Retinal pigment epithelial cell (primary cell): ENCODE results near the gene KCNE3.
A peak's percentile ranks its signal among the peaks of the same experiment; 100 is the strongest.

Experiments
- DNase-seq: peaks from one replicate; pipeline ENCODE4 v3.0.0-alpha.2; 2010; ENCODE audit warnings: low read depth
- H3K4me3 ChIP-seq: 2 replicates; pipeline ENCODE4 v1.5.1; 2011; ENCODE audit warnings: mild to moderate bottlenecking, low read length, control low read depth, moderate library complexity
- TF ChIP-seq, protein P1 (sequence below): conservative IDR thresholded peaks from 2 replicates; pipeline ENCODE4 v1.5.1; 2011; ENCODE audit warnings: low read depth, low read length, control low read depth, inconsistent platforms

Gene KCNE3

DNA sequence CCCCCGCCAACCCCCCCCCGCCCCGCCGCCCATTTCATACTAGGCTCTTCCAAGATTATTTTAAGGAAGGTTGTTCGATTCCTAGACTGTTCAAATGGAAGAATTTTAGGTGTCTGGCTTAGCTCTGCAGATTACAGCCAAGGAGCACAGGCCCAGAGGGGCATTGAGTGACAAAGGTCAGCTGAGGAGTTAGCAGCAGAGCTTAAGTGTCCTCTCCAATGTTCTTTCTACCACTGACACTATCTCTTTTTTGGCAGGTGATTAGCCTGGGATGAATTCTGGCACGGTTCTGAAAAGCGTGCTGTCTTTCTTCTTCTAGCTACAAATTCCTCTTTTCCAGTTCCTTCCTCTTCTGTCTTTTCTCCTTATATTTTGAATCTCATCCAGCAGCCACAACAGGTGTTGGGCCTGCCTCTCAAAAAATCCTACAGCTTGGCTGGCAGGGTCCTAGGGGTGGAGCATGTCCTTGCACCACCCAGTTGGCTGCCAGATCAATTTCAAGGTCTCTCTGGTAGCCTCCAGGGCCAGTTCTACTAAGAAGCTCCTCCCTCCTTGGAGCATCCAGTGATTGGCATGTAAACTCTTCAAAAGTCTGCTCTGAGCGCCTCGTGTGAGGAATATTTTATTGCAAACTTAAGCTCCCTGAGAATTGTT is 23.0 kb downstream of the KCNE3 start:
- DNase-seq = no peak
- TF ChIP-seq, protein P1, sequence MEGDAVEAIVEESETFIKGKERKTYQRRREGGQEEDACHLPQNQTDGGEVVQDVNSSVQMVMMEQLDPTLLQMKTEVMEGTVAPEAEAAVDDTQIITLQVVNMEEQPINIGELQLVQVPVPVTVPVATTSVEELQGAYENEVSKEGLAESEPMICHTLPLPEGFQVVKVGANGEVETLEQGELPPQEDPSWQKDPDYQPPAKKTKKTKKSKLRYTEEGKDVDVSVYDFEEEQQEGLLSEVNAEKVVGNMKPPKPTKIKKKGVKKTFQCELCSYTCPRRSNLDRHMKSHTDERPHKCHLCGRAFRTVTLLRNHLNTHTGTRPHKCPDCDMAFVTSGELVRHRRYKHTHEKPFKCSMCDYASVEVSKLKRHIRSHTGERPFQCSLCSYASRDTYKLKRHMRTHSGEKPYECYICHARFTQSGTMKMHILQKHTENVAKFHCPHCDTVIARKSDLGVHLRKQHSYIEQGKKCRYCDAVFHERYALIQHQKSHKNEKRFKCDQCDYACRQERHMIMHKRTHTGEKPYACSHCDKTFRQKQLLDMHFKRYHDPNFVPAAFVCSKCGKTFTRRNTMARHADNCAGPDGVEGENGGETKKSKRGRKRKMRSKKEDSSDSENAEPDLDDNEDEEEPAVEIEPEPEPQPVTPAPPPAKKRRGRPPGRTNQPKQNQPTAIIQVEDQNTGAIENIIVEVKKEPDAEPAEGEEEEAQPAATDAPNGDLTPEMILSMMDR = no peak

DNA sequence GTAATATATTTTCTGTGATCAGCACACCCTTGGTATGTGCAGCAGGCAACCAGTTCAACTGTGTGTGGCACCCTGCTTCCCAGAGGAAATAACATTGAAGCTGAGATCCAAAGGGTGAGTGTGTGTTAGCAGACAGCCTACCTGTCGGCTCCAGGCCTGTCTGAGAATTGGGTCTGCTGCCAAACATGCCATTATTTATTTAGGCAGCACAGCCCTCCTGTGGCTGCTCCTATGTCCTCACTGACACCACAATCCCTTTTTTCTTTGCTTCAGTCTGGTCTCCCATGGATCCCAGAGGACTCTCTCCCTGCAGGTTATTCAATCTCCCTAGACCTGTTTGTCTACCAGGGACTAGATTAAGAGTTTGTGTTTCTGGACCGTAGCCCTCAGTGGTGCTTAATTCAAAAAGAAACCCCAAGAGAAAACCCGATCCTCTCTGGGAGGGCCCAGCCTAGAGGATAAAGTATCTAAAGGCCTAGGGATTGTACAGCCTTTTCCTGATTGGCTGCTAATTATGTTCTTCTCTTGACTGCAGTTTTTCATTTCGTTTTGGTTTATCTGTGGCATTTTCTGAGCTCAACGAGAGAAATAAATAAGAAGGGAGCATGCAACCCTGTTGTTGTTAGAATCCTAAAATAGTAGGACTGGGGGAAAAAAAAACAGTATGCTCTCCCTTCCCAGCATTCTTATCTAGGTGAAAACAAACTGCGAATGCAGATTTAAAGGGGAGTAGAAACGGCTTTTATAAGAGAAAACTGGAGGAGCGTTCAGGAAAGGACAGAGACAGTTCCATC is 24.1 kb downstream of the KCNE3 start:
- no peak for DNase-seq
- no peak overlapping the region for H3K4me3 ChIP-seq

More for the DNA sequence above, 23.0 kb downstream of the KCNE3 start:
- H3K4me3 ChIP-seq = no peak overlapping the region

GRCh38 chr11:74442636-74443035 is 24.7 kb downstream of the KCNE3 start:
- TF ChIP-seq, protein P1 = no peak
- H3K4me3 ChIP-seq = no peak overlapping the region
- DNase-seq = no peak

More for the DNA sequence above, 24.1 kb downstream of the KCNE3 start:
- TF ChIP-seq, protein P1 = peak; percentile 29

DNA sequence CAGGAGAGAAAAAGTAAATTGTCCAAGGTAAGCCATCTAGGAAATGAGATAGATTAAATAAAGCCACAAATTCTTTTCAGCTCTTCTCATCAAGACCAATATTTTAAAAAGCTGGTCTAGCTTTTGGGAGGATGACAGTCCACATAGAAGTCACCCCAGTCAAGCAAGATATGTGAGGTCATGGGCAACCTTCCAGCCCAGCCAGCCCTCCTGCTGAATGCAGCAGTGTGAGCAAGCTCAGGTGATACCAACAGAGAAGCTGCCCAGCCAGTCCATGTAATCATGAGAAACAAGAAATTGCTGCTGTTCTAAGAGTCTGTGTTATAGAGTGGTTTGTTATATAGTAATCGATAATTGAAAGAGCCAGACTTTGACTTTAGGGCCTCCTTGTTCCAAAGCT is 28.7 kb downstream of the KCNE3 start:
- TF ChIP-seq, protein P1 = no peak
- H3K4me3 ChIP-seq = no peak overlapping the region
- no peak for DNase-seq

DNA sequence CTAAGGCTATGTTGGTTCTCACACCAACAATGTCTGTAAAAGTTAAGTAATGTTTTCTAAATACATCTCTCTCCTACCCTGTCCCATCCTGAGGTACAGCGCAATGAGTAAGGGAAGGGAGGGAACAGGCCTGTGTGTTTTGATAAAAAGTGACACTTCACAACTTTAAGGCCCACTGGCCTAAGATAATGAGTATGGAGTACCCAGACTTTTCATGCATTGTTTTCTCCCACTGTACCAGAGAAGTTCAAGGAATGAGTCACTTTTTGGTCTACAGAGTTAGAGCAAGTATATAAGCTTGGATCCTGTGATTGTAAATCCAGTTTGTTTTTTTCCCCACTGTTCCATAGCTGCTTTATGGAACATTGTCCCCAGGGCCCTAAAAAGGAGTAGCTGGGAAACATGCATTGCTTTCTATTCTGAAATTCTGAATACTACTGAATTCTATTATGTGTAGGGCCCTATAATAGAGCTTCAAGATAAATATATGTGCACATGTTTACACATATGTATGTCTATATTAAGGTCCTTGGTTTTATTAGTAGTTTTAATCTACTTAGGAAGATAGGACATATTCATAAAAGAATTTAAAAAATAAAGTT is 29.8 kb downstream of the KCNE3 start:
- H3K4me3 ChIP-seq = no peak overlapping the region
- TF ChIP-seq, protein P1 = no peak
- no peak for DNase-seq

GRCh38 chr11:74434528-74434927 is 32.8 kb downstream of the KCNE3 start:
- H3K4me3 ChIP-seq = no peak overlapping the region
- TF ChIP-seq, protein P1 = no peak
- no peak for DNase-seq
